Cardiac muscle cell (in vitro differentiated cells and primary cell): Measurements from ENCODE around the gene ZNF148. TPM values are rescaled to one million over a fixed set of nuclear protein-coding genes. Genes with fewer than 3 reads are reported as not detected.

Experiments used
- DNase-seq, 2 donors: peaks; one replicate each; pipeline versions ENCODE4 v3.0.0 to v3.0.0-alpha.2; 2010 to 2017; ENCODE audit warnings: low read depth in 1 of 2, low spot score in 1 of 2
- H3K27ac ChIP-seq: fragments of 200-600 bp; sonication (generic); 2 replicates; pipeline ENCODE4 v1.5.1; 2016
- H3K27me3 ChIP-seq: fragments of 200-600 bp; sonication (generic); 2 replicates; pipeline ENCODE4 v1.6.0; 2016; ENCODE audit warnings: control low read depth
- H3K36me3 ChIP-seq: fragments of 200-600 bp; sonication (generic); 2 replicates; pipeline ENCODE4 v1.5.1; 2016; ENCODE audit warnings: control low read depth
- H3K4me1 ChIP-seq: fragments of 200-600 bp; sonication (generic); 2 replicates; pipeline ENCODE4 v1.8.1; 2017; ENCODE audit warnings: low read depth, mild to moderate bottlenecking, mixed run types
- H3K4me3 ChIP-seq: fragments of 200-600 bp; sonication (generic); 2 replicates; pipeline ENCODE4 v1.5.1; 2016; ENCODE audit warnings: mild to moderate bottlenecking
- H3K9me3 ChIP-seq: fragments of 200-600 bp; sonication (generic); 2 replicates; pipeline ENCODE4 v1.5.1; 2017; ENCODE audit warnings: low read depth, mild to moderate bottlenecking, control low read depth
- CTCF ChIP-seq: IDR thresholded peaks from 2 replicates; pipeline ENCODE4 v1.5.1; 2012; ENCODE audit warnings: low read depth, mild to moderate bottlenecking, low read length
- polyA plus RNA-seq: library from polyadenylated mRNA; unstranded; fragments of >200 nt; fragmentation: Nextera tagmentation; extraction: Ambion mirVana; gene quantifications from 2 replicates; pipeline ENCODE4 v1.2.1, GENCODE V29; 2016
- total RNA-seq: library from RNA; depleted of rRNA; stranded (reverse); fragments of >200 nt; gene quantifications from 2 replicates; pipeline ENCODE4 v1.2.3, GENCODE V29; 2016

The ZNF148 gene
- total and polyA plus RNA-seq, 2 experiments from 2014 or later = 26.1 to 29.4 TPM

GRCh38 chr3:125202197-125202596, 172.9 kb downstream of the ZNF148 start:
- H3K4me1 ChIP-seq = no peaks in the 10 kb centered on the region
- no peak overlapping the region for H3K4me3 ChIP-seq
- peak in 1 of 2 donors; percentile 31 for DNase-seq
- no peaks in the 10 kb centered on the region for H3K9me3 ChIP-seq
- no peaks in the 10 kb centered on the region for H3K27me3 ChIP-seq
- TF ChIP-seq CTCF = peak; percentile 31
- H3K27ac ChIP-seq = no peak overlapping the region
- H3K36me3 ChIP-seq = no peaks in the 10 kb centered on the region

GRCh38 chr3:125200731-125201139, 174.4 kb downstream of the ZNF148 start:
- Histone ChIP-seq H3K4me3 (no peak overlapping the region), H3K27me3 (no peaks in the 10 kb centered on the region), H3K36me3 (no peaks in the 10 kb centered on the region), H3K4me1 (no peaks in the 10 kb centered on the region), H3K9me3 (no peaks in the 10 kb centered on the region), H3K27ac (no peak overlapping the region)
- no peak for TF ChIP-seq CTCF
- no peak for DNase-seq

- H3K4me1 ChIP-seq = peaks cover 12% of the 10 kb centered on the region
- no peak for TF ChIP-seq CTCF
- no peaks in the 10 kb centered on the region for H3K9me3 ChIP-seq
- no peaks in the 10 kb centered on the region for H3K36me3 ChIP-seq
- no peak overlapping the region for H3K27ac ChIP-seq
- DNase-seq = peak in 1 of 2 donors; percentile 85
- H3K4me3 ChIP-seq = no peak overlapping the region
- no peaks in the 10 kb centered on the region for H3K27me3 ChIP-seq
These were observed 180.1 kb downstream of the ZNF148 start for GRCh38 chr3:125194849-125195601.

GRCh38 chr3:125194061-125194848, 180.9 kb downstream of the ZNF148 start:
- Histone ChIP-seq H3K27me3 (no peaks in the 10 kb centered on the region), H3K36me3 (no peaks in the 10 kb centered on the region), H3K4me1 (peaks cover 13% of the 10 kb centered on the region), H3K9me3 (no peaks in the 10 kb centered on the region), H3K4me3 (no peak overlapping the region), H3K27ac (no peak overlapping the region)
- no peak for DNase-seq
- TF ChIP-seq CTCF = no peak

- no peak overlapping the region for H3K4me3 ChIP-seq
- H3K36me3 ChIP-seq = no peaks in the 10 kb centered on the region
- no peaks in the 10 kb centered on the region for H3K27me3 ChIP-seq
- no peaks in the 10 kb centered on the region for H3K9me3 ChIP-seq
- H3K27ac ChIP-seq = no peak overlapping the region
- H3K4me1 ChIP-seq = peaks cover 18% of the 10 kb centered on the region
- peak; percentile 11 for TF ChIP-seq CTCF
- DNase-seq = no peak
These were observed 182.7 kb downstream of the ZNF148 start for GRCh38 chr3:125192190-125193035.
